Measurements from ENCODE around the gene FOXF2.
"Not testable (repeated sequence)": the region's sequence is repeated elsewhere in the genome, so short reads cannot be mapped to it uniquely, and the experiment has no call there.

DNA sequence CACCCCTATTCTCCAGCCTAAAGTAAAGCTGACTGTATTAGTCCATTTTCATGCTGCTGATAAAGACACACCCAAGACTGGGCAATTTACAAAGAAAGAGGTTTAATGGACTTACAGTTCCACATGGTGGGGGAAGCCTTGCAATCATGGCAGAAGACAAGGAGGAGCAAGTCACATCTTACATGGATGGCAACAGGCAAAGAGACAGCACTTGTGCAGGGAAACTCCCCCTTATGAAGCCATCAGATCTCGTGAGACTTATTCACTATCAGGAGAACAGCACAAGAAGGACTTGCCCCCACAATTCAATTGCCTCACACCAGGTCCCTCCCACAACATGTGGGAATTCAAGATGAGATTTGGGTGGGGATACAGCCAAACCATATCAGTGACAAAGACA lies 19.7 kb upstream of the FOXF2 start:
- TF ChIP-seq EZH2 (IDR thresholded peaks at IDR 0.05; ENCODE audit: low read length, unreplicated experiment); EZH2phosphoT487 (IDR thresholded peaks at IDR 0.05; ENCODE audit: borderline replicate concordance, low read length): not testable (repeated sequence)
- TF ChIP-seq, protein P1, sequence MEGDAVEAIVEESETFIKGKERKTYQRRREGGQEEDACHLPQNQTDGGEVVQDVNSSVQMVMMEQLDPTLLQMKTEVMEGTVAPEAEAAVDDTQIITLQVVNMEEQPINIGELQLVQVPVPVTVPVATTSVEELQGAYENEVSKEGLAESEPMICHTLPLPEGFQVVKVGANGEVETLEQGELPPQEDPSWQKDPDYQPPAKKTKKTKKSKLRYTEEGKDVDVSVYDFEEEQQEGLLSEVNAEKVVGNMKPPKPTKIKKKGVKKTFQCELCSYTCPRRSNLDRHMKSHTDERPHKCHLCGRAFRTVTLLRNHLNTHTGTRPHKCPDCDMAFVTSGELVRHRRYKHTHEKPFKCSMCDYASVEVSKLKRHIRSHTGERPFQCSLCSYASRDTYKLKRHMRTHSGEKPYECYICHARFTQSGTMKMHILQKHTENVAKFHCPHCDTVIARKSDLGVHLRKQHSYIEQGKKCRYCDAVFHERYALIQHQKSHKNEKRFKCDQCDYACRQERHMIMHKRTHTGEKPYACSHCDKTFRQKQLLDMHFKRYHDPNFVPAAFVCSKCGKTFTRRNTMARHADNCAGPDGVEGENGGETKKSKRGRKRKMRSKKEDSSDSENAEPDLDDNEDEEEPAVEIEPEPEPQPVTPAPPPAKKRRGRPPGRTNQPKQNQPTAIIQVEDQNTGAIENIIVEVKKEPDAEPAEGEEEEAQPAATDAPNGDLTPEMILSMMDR (conservative IDR thresholded peaks at IDR 0.05; ENCODE audit: low read depth, low read length): not testable (repeated sequence)
